GM18951 (cell line): ENCODE results near the gene DQX1.

Experiments
- POLR2A ChIP-seq: IDR thresholded peaks from 4 replicates; pipeline ENCODE4 v1.6.1; 2011; ENCODE audit warnings: mild to moderate bottlenecking; ENCODE audit not compliant: insufficient read length, insufficient read depth; ENCODE audit errors: extremely low read depth
- in situ Hi-C: fragments of 300-500 bp; cut with MboI; formaldehyde crosslinking; loops from one replicate; pipeline ENCODE4 v1.12.0; 2022; ENCODE audit warnings: low sequenced_read_pairs, mixed read lengths, inconsistent platforms; ENCODE audit not compliant: unreplicated experiment

The DQX1 gene

GRCh38 chr2:74560591-74560990 lies 34.6 kb upstream of the DQX1 start:
- no peak for TF ChIP-seq POLR2A
- in situ Hi-C loops, result no loop called here

GRCh38 chr2:74559912-74560311 lies 33.9 kb upstream of the DQX1 start:
- in situ Hi-C loops, result no loop called here
- TF ChIP-seq POLR2A, result no peak

- TF ChIP-seq POLR2A, result no peak
- in situ Hi-C loops, result no loop called here
Measured at GRCh38 chr2:74558284-74559230, 32.5 kb upstream of the DQX1 start.

GRCh38 chr2:74556831-74557370 lies 30.9 kb upstream of the DQX1 start:
- in situ Hi-C loops, result no loop called here
- TF ChIP-seq POLR2A, result peak; percentile 15

GRCh38 chr2:74556159-74556558 lies 30.1 kb upstream of the DQX1 start:
- no peak for TF ChIP-seq POLR2A
- in situ Hi-C loops, result no loop called here

GRCh38 chr2:74555610-74556103 lies 29.6 kb upstream of the DQX1 start:
- no peak for TF ChIP-seq POLR2A
- in situ Hi-C loops, result no loop called here

- in situ Hi-C loops, result no loop called here
- peak; percentile 53 for TF ChIP-seq POLR2A
Measured at GRCh38 chr2:74554820-74555531, 28.9 kb upstream of the DQX1 start.

- TF ChIP-seq POLR2A, result peak; percentile 67
Measured at GRCh38 chr2:74553892-74554819, 28.1 kb upstream of the DQX1 start, which contains the start of the genes DOK1 and LOXL3. TSS of gene DOK1 (plus strand) at chr2:74554720. CDS start at chr2:74554755, 35 bp downstream. TSS of gene LOXL3 (minus strand) at chr2:74553942. CDS start at chr2:74552634, 1,308 bp downstream.

GRCh38 chr2:74552914-74553811 lies 27.1 kb upstream of the DQX1 start:
- no peak for TF ChIP-seq POLR2A
- in situ Hi-C loops, result no loop called here

More at GRCh38 chr2:74553892-74554819, 28.1 kb upstream of the DQX1 start, which contains the start of the genes DOK1 and LOXL3:
- in situ Hi-C loops, result no loop called here

- in situ Hi-C loops, result no loop called here
- TF ChIP-seq POLR2A, result no peak
Measured at GRCh38 chr2:74551942-74552913, 26.2 kb upstream of the DQX1 start.
